Heart right ventricle (tissue), 16 donors: ENCODE measurements around the gene HSD3B1. TPM values are rescaled to one million over a fixed set of nuclear protein-coding genes. Genes with fewer than 3 reads are reported as not detected.

Experiments
- ATAC-seq, 8 donors: fragments of 200-7000 bp; cut with Tn5 transposase; one replicate each; pipeline ENCODE4 v1.9.1; 2020; ENCODE audit warnings: mild to moderate bottlenecking in 8 of 8, moderate library complexity in 8 of 8, moderate number of reproducible peaks in 1 of 8
- DNase-seq, 2 donors: peaks; one replicate each; pipeline ENCODE4 v3.0.0-alpha.2; 2020
- H3K27ac ChIP-seq, 10 donors: fragments of 200-600 bp; sonication (generic) in 2 of 10; one replicate each; pipeline versions ENCODE4 v1.5.0 to v1.8.0; 2020 to 2022; ENCODE audit warnings: mild to moderate bottlenecking in 3 of 10
- H3K27me3 ChIP-seq, 7 donors: fragments of 200-600 bp; one replicate each; pipeline ENCODE4 v1.8.0; 2021 to 2022; ENCODE audit warnings: mild to moderate bottlenecking in 2 of 7
- H3K36me3 ChIP-seq, 9 donors: fragments of 200-600 bp; sonication (generic) in 1 of 9; one replicate each; pipeline versions ENCODE4 v1.5.0 to v1.8.0; 2020 to 2022; ENCODE audit warnings: mild to moderate bottlenecking in 2 of 9
- H3K4me1 ChIP-seq, 9 donors: fragments of 200-600 bp; sonication (generic) in 1 of 9; one replicate each; pipeline versions ENCODE4 v1.5.0 to v1.8.0; 2020 to 2022; ENCODE audit warnings: mild to moderate bottlenecking in 4 of 9
- H3K4me3 ChIP-seq, 10 donors: fragments of 200-600 bp; sonication (generic) in 2 of 10; one replicate each; pipeline versions ENCODE4 v1.5.0 to v1.8.0; 2020 to 2022; ENCODE audit warnings: mild to moderate bottlenecking in 7 of 10, moderate library complexity in 2 of 10
- H3K9me3 ChIP-seq, 11 donors: fragments of 200-600 bp in 10 of 11; sonication (generic) in 2 of 11; one replicate each; pipeline versions ENCODE4 v1.5.0 to v1.8.0; 2013 to 2022; ENCODE audit warnings: mild to moderate bottlenecking in 2 of 11, control low read depth in 1 of 11, moderate library complexity in 1 of 11
- CTCF ChIP-seq, 9 donors: fragments of 200-600 bp; sonication (generic) in 2 of 9; IDR thresholded peaks; one replicate each; pipeline versions ENCODE4 v1.5.0 to v1.8.0; 2021 to 2022; ENCODE audit warnings: antibody characterized with exemption in 9 of 9, mild to moderate bottlenecking in 5 of 9, moderate library complexity in 1 of 9
- WGBS, 2 donors: extraction: QIAGEN DNeasy Blood & Tissue Kit; methylation state at CpG; one replicate each; pipeline ENCODE4 v1.1.7; 2013; ENCODE audit warnings: inconsistent platforms in 1 of 2; 5-methylcytosine and 5-hydroxymethylcytosine counted together
- intact Hi-C, 10 donors: fragments of 100-400 bp; cut with DNase I; formaldehyde crosslinking; loops; one replicate each; pipeline versions ENCODE4 v1.11.1 to v1.14.2; 2022
- polyA plus RNA-seq, 2 donors: library from polyadenylated mRNA; stranded (reverse); fragments of 200-250 nt; gene quantifications; one replicate each; pipeline ENCODE4 v1.2.3, GENCODE V29; 2013
- total RNA-seq, 10 donors: library from RNA; stranded (reverse); fragmentation: NEBNext Ultra II Directional in 3 of 10; extraction: Animal tissue kit (Norgen Biotek cat#: 25700) in 3 of 10; gene quantifications; one replicate each; pipeline versions ENCODE4 v1.2.1 to v1.2.4, GENCODE V29; 2021 to 2023
- donor health status: Arrhythmogenic right ventricular cardiomyopathy.
- donor health status: ischemic (EF 13 %, LVEDD 7.1; RV severe dilation, severe dysfunction).
- donor health status: healthy with polysubstance abuse.
- donor health status: DM: no; HTN: yes; CAD: no.
- donor health status: DM: no; HTN: no; CAD: no.
- donor health status: ischemic (EF 25% LVEDD 6.9; RV normal size, moderate dysfunction).
- donor health status: ischemic (EF 25% LVEDD 5.7; RV mildly dilated, moderate dysfunction).
- donor health status: healthy.
- donor health status: DM: yes; HTN: yes; CAD: no.
- donor health status: Ischemic cardiomyopathy.
- donor health status: ischemic (EF 35%, LVEDD 5.7; RV mildly dilated, moderate dysfunction).
- donor health status: nonischemic (EF 11% LVEDD 7.7; RV severe dilation, severe dysfunction).
- donor health status: DM: yes; HTN: yes; CAD: no.
- donor health status: PGD.
- donor health status: ischemic (EF 29% LVEDD 5.4; RV normal size, mild dysfunction).
- donor health status: nonischemic (EF 23%, LVEDD 6.1; RV moderate dilation, normal function).

HSD3B1 gene
- total and polyA plus RNA-seq, 12 donors: not detected

- intact Hi-C loops: no loop called here
- 74% methylated on average over 6 of the region's 6 CpGs for WGBS, 2 donors
- no peak for TF ChIP-seq CTCF (IDR thresholded peaks at IDR 0.05)
- Histone ChIP-seq H3K9me3 (no peaks in the 10 kb centered on the region), H3K36me3 (no peaks in the 10 kb centered on the region), H3K4me1 (no peaks in the 10 kb centered on the region), H3K27me3 (no peaks in the 10 kb centered on the region), H3K4me3 (no peak overlapping the region), H3K27ac (no peak overlapping the region)
- DNase-seq: no peak
- ATAC-seq: no peak
Observed at GRCh38 chr1:119482517-119483425, 24.2 kb upstream of the HSD3B1 start.

GRCh38 chr1:119483441-119484200 lies 23.4 kb upstream of the HSD3B1 start:
- WGBS, 2 donors: 60 to 62% methylated on average over 6 of the region's 6 CpGs
- Histone ChIP-seq H3K9me3 (no peaks in the 10 kb centered on the region), H3K4me3 (no peak overlapping the region), H3K27me3 (no peaks in the 10 kb centered on the region), H3K4me1 (no peaks in the 10 kb centered on the region), H3K36me3 (no peaks in the 10 kb centered on the region), H3K27ac (no peak overlapping the region)
- DNase-seq (no peak), ATAC-seq (no peak)
- TF ChIP-seq CTCF (IDR thresholded peaks at IDR 0.05): no peak
- intact Hi-C loops: no loop called here

- intact Hi-C loops: no loop called here
- 84 to 86% methylated on average over 4 of the region's 4 CpGs for WGBS, 2 donors
Observed at GRCh38 chr1:119485201-119485600, 21.8 kb upstream of the HSD3B1 start.

More at GRCh38 chr1:119485201-119485600, 21.8 kb upstream of the HSD3B1 start:
- TF ChIP-seq CTCF (IDR thresholded peaks at IDR 0.05): no peak
- ATAC-seq (no peak), DNase-seq (no peak)
- Histone ChIP-seq H3K4me1 (no peaks in the 10 kb centered on the region), H3K9me3 (no peaks in the 10 kb centered on the region), H3K27ac (no peak overlapping the region), H3K27me3 (no peaks in the 10 kb centered on the region), H3K4me3 (no peak overlapping the region), H3K36me3 (no peaks in the 10 kb centered on the region)
